Esophagus muscularis mucosa (tissue), 4 donors: ENCODE measurements around the gene FAM114A1. TPM values are rescaled to one million over a fixed set of nuclear protein-coding genes. Genes with fewer than 3 reads are reported as not detected.
"Not testable (repeated sequence)": the region's sequence is repeated elsewhere in the genome, so short reads cannot be mapped to it uniquely, and the experiment has no call there.

ENCODE experiments used
- DNase-seq: peaks from one replicate; pipeline ENCODE4 v3.0.0-alpha.2; 2017; ENCODE audit errors: extremely low spot score
- H3K27ac ChIP-seq, 4 donors: fragments of 200-600 bp; sonication (generic); replicated peaks in 1 of 4; 1 replicate in 3 of 4; 2 replicates in 1 of 4; pipeline ENCODE4 v1.5.1; 2016 to 2019; ENCODE audit warnings: mild to moderate bottlenecking in 1 of 4
- H3K27me3 ChIP-seq, 4 donors: fragments of 200-600 bp; sonication (generic); one replicate each; pipeline versions ENCODE4 v1.5.1 to v1.6.0; 2016 to 2019
- H3K36me3 ChIP-seq, 4 donors: fragments of 200-600 bp; sonication (generic); one replicate each; pipeline ENCODE4 v1.5.1; 2016 to 2019
- H3K4me1 ChIP-seq, 4 donors: fragments of 200-600 bp; sonication (generic); one replicate each; pipeline ENCODE4 v1.5.1; 2016 to 2019
- H3K4me3 ChIP-seq, 4 donors: fragments of 200-600 bp; sonication (generic); 1 replicate in 2 of 4; 2 replicates in 2 of 4; pipeline ENCODE4 v1.5.1; 2016 to 2019; ENCODE audit warnings: mild to moderate bottlenecking in 4 of 4, moderate library complexity in 1 of 4
- H3K9me3 ChIP-seq, 4 donors: fragments of 200-600 bp; sonication (generic); 1 replicate in 3 of 4; 2 replicates in 1 of 4; pipeline ENCODE4 v1.5.1; 2016 to 2019
- EP300 ChIP-seq: sonication (generic); formaldehyde crosslinking; IDR thresholded peaks from one replicate; pipeline ENCODE4 v1.6.1; 2017; ENCODE audit warnings: antibody characterized with exemption
- POLR2A ChIP-seq: fragments of 450-650 bp; IDR thresholded peaks from one replicate; pipeline ENCODE4 v1.6.1; 2017; ENCODE audit warnings: antibody characterized with exemption, moderate library complexity, mild to moderate bottlenecking, low read depth
- POLR2AphosphoS5 ChIP-seq, 2 donors: sonication (generic); formaldehyde crosslinking; IDR thresholded peaks; one replicate each; pipeline ENCODE4 v1.6.1; 2017; ENCODE audit warnings: antibody characterized with exemption in 2 of 2
- WGBS: methylation state at CpG from one replicate; pipeline ENCODE4 v1.1.5; 2018; 5-methylcytosine and 5-hydroxymethylcytosine counted together
- intact Hi-C: fragments of 100-400 bp; cut with DNase I; formaldehyde crosslinking; loops from one replicate; pipeline ENCODE4 v1.15.1; 2023
- total RNA-seq, 4 donors: library from RNA; depleted of rRNA; stranded (reverse); fragments of >200 nt; gene quantifications; one replicate each; pipeline versions ENCODE4 v1.1.0 to v1.2.1, GENCODE V29; 2016
- TF ChIP-seq, protein P1 (sequence below), 3 experiments: fragments of 200-600 bp in 2 of 3; fragments of 450-650 bp in 1 of 3; sonication (generic) in 2 of 3; IDR thresholded peaks; one replicate each; pipeline ENCODE4 v1.5.1; 2017 to 2019; ENCODE audit warnings: antibody characterized with exemption in 3 of 3, mild to moderate bottlenecking in 2 of 3, moderate library complexity in 1 of 3

Gene FAM114A1
- total RNA-seq, 4 donors from 2014 or later, result 88.6 to 145 (median 110) TPM

DNA sequence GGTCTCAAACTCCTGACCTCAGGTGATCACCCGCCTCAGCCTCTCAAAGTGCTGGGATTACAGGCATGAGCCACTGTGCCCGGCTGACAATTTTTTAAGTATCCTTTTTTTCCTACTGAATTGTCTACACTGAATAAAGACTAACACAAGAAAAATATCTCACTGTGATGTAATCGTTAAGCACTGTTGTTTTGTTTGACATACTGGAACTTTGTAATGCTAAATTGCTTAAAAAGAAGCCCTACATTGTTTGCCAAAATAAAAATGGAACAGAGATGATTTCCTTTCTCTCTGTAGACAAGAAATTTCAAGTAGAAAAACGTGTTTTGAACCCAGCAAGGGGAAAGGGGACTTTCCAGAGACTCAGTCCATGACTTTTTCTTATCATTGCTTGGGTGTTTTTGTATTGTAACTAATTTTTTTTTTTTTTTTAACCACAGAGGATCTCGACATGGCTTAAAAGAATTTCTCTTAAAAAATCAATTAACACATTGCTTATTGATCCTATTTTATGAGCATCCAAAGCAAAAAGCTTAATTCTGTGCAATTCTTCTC lies 89.7 kb downstream of the FAM114A1 start:
- WGBS, result 40% methylated on average over 5 of the region's 5 CpGs

DNA sequence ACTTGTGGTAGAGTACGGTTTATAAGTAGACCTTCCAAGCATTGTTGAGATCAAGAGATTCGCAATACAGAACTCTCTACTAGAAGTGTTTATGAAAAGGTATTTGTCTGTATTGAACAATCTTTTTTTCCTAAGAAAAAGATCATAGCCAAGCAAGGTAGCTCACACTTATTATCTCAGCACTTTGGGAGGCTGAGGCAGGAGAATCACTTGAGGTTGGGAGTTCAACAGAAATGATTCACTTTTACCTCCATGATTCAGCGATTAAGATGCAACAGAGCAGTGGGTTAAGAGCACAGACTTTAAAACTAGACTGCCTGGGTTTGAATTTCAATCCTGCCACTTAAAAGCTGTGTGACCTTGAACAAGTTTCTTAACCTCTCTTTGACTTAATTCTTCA lies 90.3 kb downstream of the FAM114A1 start:
- H3K27me3 ChIP-seq, result no peaks in the 10 kb centered on the region
- WGBS, result 97% methylated on average over 3 of the region's 3 CpGs
- no peak for DNase-seq
- H3K4me3 ChIP-seq, result no peak overlapping the region
- H3K27ac ChIP-seq, result no peak overlapping the region
- H3K36me3 ChIP-seq, result no peaks in the 10 kb centered on the region
- TF ChIP-seq POLR2AphosphoS5 (IDR thresholded peaks at IDR 0.05) (no peak), POLR2A (no peak), EP300 (no peak)
- TF ChIP-seq, protein P1, sequence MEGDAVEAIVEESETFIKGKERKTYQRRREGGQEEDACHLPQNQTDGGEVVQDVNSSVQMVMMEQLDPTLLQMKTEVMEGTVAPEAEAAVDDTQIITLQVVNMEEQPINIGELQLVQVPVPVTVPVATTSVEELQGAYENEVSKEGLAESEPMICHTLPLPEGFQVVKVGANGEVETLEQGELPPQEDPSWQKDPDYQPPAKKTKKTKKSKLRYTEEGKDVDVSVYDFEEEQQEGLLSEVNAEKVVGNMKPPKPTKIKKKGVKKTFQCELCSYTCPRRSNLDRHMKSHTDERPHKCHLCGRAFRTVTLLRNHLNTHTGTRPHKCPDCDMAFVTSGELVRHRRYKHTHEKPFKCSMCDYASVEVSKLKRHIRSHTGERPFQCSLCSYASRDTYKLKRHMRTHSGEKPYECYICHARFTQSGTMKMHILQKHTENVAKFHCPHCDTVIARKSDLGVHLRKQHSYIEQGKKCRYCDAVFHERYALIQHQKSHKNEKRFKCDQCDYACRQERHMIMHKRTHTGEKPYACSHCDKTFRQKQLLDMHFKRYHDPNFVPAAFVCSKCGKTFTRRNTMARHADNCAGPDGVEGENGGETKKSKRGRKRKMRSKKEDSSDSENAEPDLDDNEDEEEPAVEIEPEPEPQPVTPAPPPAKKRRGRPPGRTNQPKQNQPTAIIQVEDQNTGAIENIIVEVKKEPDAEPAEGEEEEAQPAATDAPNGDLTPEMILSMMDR (IDR thresholded peaks at IDR 0.05), result no peak
- H3K9me3 ChIP-seq, result no peaks in the 10 kb centered on the region
- intact Hi-C loops, result no loop called here
- peaks cover 3 to 29% (median 16%) of the 10 kb centered on the region in 4 donors for H3K4me1 ChIP-seq

More for the DNA sequence above, 89.7 kb downstream of the FAM114A1 start:
- DNase-seq, result no peak
- Histone ChIP-seq H3K27me3 (no peaks in the 10 kb centered on the region), H3K27ac (peak overlapping the region in 1 of 4 donors; percentile 17), H3K9me3 (no peaks in the 10 kb centered on the region), H3K4me3 (no peak overlapping the region), H3K36me3 (no peaks in the 10 kb centered on the region), H3K4me1 (peaks cover 3 to 29% (median 16%) of the 10 kb centered on the region in 4 donors)
- TF ChIP-seq, protein P1 (IDR thresholded peaks at IDR 0.05), result no peak
- TF ChIP-seq POLR2A (no peak), EP300 (no peak), POLR2AphosphoS5 (IDR thresholded peaks at IDR 0.05) (no peak)
- intact Hi-C loops, result no loop called here

DNA sequence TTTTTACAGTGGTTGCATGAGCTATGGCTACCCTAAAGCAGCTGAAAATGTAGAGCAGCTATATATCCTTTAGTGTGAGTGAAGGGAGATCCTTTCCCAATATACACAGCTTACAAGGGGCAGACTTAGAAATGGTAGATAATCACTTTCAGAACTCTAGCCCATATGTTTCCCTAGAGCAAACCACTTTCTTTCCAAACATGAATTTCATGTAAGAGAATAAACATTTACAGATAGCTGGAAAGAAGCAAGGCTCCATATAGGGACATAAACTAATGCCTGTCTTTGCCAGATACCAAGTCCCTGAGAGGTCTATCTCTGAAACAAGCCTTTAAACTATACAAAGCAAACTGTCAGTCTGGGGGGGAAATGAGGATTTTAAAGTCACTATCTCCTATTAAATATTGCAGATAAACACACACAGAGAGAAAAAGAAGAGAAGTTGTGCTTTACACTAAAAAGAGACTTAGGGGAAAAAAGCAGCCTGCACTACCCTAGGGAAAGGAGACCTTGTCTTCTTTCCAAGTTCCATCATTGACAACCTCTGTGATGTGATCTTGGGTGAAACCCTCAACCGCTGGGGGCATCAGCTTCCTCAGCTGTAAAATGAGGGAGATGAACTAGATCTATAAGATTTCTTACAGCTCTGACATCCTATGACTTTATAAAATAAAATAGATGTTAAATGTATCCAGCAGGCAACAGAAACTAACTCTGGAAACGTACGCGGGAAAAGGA lies 91.0 kb downstream of the FAM114A1 start:
- H3K4me1 ChIP-seq, result peaks cover 3 to 29% (median 16%) of the 10 kb centered on the region in 4 donors
- no peaks in the 10 kb centered on the region for H3K9me3 ChIP-seq
- H3K36me3 ChIP-seq, result no peaks in the 10 kb centered on the region
- H3K4me3 ChIP-seq, result no peak overlapping the region
- intact Hi-C loops, result no loop called here
- TF ChIP-seq POLR2AphosphoS5 (IDR thresholded peaks at IDR 0.05) (no peak), POLR2A (no peak), EP300 (no peak)
- TF ChIP-seq, protein P1 (IDR thresholded peaks at IDR 0.05), result no peak
- peak overlapping the region in 1 of 4 donors; percentile 21 for H3K27ac ChIP-seq
- no peak for DNase-seq
- H3K27me3 ChIP-seq, result no peaks in the 10 kb centered on the region
- 76% methylated on average over 4 of the region's 4 CpGs for WGBS

DNA sequence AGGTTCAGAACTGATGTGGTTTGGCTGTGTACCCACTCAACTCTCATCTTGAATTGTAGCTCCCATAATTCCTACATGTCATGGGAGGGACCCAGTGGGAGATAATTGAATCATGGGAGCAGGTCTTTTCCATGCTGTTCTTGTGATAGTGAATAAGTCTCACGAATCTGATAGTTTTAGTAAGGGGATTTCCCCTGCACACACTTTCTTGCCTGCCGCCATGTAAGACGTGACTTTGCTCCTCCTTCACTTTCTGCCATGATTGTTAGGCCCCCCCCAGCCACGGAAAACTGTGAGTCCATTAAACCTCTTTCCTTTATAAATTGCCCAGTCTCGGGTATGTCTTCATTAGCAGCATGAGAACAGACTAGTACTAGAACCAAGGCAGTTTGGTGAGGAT lies 91.6 kb downstream of the FAM114A1 start:
- 94% methylated on average over 5 of the region's 5 CpGs for WGBS

DNA sequence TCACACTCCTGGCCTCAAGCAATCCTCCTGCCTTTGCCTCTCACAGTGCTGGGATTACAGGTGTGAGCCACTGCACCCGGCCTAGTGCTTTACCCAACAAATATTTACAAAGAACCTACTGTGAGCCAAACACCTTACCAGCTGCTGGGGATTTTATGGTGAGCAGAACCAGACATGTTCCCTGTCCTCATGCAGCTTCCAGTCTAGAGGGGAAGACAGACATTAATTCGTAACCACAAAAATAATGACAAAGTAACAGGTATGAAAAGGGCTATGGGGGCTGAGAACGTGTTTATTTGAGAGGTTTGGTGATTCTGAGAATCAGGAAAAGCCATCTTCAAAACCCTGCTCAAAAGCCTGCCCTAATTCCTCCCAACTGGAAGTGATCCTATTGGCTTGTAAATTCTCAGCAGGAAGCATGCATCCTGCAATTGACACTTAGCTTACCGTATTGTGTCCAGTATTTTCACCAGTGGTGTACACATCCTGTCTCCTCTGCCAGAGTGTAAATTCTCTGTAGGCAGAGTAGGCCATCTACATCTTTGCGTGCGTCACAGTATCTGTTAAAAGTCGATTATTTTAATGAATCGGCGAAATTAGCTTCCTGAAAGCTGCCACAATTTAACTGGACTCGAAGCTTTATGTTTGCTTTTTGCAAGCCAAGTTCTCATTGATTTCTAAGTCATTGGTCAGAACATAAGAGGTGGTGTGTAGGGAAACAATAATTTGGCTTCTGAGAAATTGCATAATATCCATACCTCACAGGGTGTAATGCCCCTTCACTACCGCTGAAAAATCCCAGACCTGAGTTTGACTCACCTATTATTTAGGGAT lies 97.6 kb downstream of the FAM114A1 start:
- Histone ChIP-seq H3K4me1 (peaks cover 0 to 14% (median 4%) of the 10 kb centered on the region in 4 donors), H3K27me3 (no peaks in the 10 kb centered on the region), H3K9me3 (no peaks in the 10 kb centered on the region), H3K4me3 (no peak overlapping the region), H3K36me3 (no peaks in the 10 kb centered on the region), H3K27ac (no peak overlapping the region)
- 90% methylated on average over 10 of the region's 11 CpGs for WGBS
- TF ChIP-seq POLR2A, result no peak
- TF ChIP-seq EP300, result no peak
- TF ChIP-seq POLR2AphosphoS5 (IDR thresholded peaks at IDR 0.05), result no peak
- TF ChIP-seq, protein P1 (IDR thresholded peaks at IDR 0.05), result no peak
- DNase-seq, result no peak
- intact Hi-C loops, result no loop called here

More for the DNA sequence above, 91.6 kb downstream of the FAM114A1 start:
- H3K27ac ChIP-seq, H3K36me3 ChIP-seq, H3K9me3 ChIP-seq, H3K27me3 ChIP-seq, DNase-seq, H3K4me3 ChIP-seq, intact Hi-C loops: not testable (repeated sequence)
- H3K4me1 ChIP-seq, result peaks cover 3 to 29% (median 16%) of the 10 kb centered on the region in 4 donors
